GM21737 (cell line): ENCODE results near the gene HS6ST1.

Experiments used
- ATAC-seq: cut with Tn5 transposase; IDR thresholded peaks from one replicate; pipeline ENCODE4 v1.9.1; 2021; ENCODE audit warnings: mild to moderate bottlenecking, moderate library complexity; ENCODE audit not compliant: unreplicated experiment

HS6ST1 gene

GRCh38 chr2:128284037-128284441 lies 34.6 kb downstream of the HS6ST1 start:
- no peak for ATAC-seq

- ATAC-seq = no peak
Observed at GRCh38 chr2:128282976-128283810, 35.5 kb downstream of the HS6ST1 start.

- no peak for ATAC-seq
Observed at GRCh38 chr2:128282246-128282975, 36.3 kb downstream of the HS6ST1 start.

GRCh38 chr2:128281852-128282245 lies 36.8 kb downstream of the HS6ST1 start:
- no peak for ATAC-seq

- no peak for ATAC-seq
Observed at GRCh38 chr2:128280901-128281321, 37.8 kb downstream of the HS6ST1 start.

- ATAC-seq = no peak
Observed at GRCh38 chr2:128280158-128280871, 38.4 kb downstream of the HS6ST1 start.

- ATAC-seq = no peak
Observed at GRCh38 chr2:128279786-128280157, 38.9 kb downstream of the HS6ST1 start.

- no peak for ATAC-seq
Observed at GRCh38 chr2:128279009-128279408, 39.7 kb downstream of the HS6ST1 start.

- no peak for ATAC-seq
Observed at GRCh38 chr2:128277961-128278681, 40.5 kb downstream of the HS6ST1 start.

GRCh38 chr2:128276878-128277675 lies 41.6 kb downstream of the HS6ST1 start:
- no peak for ATAC-seq

GRCh38 chr2:128275498-128276045 lies 43.1 kb downstream of the HS6ST1 start:
- no peak for ATAC-seq

GRCh38 chr2:128274218-128274617 lies 44.5 kb downstream of the HS6ST1 start:
- ATAC-seq = no peak

- ATAC-seq = no peak
Observed at GRCh38 chr2:128273469-128274081, 45.1 kb downstream of the HS6ST1 start.

- no peak for ATAC-seq
Observed at GRCh38 chr2:128272601-128273468, 45.8 kb downstream of the HS6ST1 start.

GRCh38 chr2:128271911-128272600 lies 46.6 kb downstream of the HS6ST1 start:
- no peak for ATAC-seq

- ATAC-seq = no peak
Observed at GRCh38 chr2:128271597-128271910, 47.1 kb downstream of the HS6ST1 start.

- no peak for ATAC-seq
Observed at GRCh38 chr2:128270672-128271596, 47.7 kb downstream of the HS6ST1 start.
